Neuron (in vitro differentiated cells): Measurements from ENCODE around the gene MPPED1.

Source experiments
- H2AFZ ChIP-seq: one replicate; pipeline ENCODE4 v1.6.1; 2013; ENCODE audit warnings: low read depth, mild to moderate bottlenecking, inconsistent platforms, low read length, moderate library complexity
- H3K27me3 ChIP-seq: one replicate; pipeline ENCODE4 v1.6.1; 2013; ENCODE audit warnings: low read length; ENCODE audit not compliant: insufficient read depth
- H3K36me3 ChIP-seq: one replicate; pipeline ENCODE4 v1.6.1; 2013; ENCODE audit warnings: low read length; ENCODE audit not compliant: insufficient read depth
- H3K4me1 ChIP-seq: one replicate; pipeline ENCODE4 v1.6.1; 2013; ENCODE audit warnings: low read length; ENCODE audit not compliant: insufficient read depth
- H3K4me3 ChIP-seq: 2 replicates; pipeline ENCODE4 v1.5.1; 2013; ENCODE audit warnings: mild to moderate bottlenecking, low read length, moderate library complexity
- H3K9me3 ChIP-seq: one replicate; pipeline ENCODE4 v1.6.1; 2013; ENCODE audit warnings: low read length

Gene MPPED1

GRCh38 chr22:43421914-43422615 lies 10.3 kb downstream of the MPPED1 start:
- H3K4me3 ChIP-seq: no peak overlapping the region
- H3K9me3 ChIP-seq: no peaks in the 10 kb centered on the region
- H2AFZ ChIP-seq: no peak overlapping the region
- H3K27me3 ChIP-seq: peaks cover 36% of the 10 kb centered on the region
- no peaks in the 10 kb centered on the region for H3K36me3 ChIP-seq
- no peaks in the 10 kb centered on the region for H3K4me1 ChIP-seq

DNA sequence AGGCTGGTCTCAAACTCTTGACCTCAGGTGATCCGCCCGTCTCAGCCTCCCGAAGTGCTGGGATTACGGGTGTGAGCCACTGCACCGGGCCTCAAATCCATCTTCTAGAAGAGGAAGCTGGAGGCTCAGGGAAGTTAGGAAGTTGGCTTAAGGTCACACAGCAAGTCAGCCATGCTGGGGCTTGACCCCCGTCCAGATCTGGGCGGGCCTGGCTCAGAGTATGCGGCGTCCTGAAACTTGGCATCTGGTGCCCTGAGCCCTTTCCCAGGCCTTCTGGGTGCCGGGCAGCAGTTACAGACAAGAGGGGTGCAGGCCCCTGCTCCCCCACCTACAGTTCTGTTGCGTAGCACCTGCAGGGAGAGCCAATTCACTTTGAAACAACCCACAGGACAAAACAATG lies 11.2 kb downstream of the MPPED1 start:
- no peaks in the 10 kb centered on the region for H3K9me3 ChIP-seq
- H3K27me3 ChIP-seq: peaks cover 27% of the 10 kb centered on the region
- no peak overlapping the region for H3K4me3 ChIP-seq
- no peaks in the 10 kb centered on the region for H3K4me1 ChIP-seq
- H2AFZ ChIP-seq: no peak overlapping the region
- H3K36me3 ChIP-seq: no peaks in the 10 kb centered on the region

- Histone ChIP-seq H3K4me1 (no peaks in the 10 kb centered on the region), H3K36me3 (no peaks in the 10 kb centered on the region), H3K4me3 (no peak overlapping the region), H3K27me3 (peaks cover 18% of the 10 kb centered on the region), H3K9me3 (no peaks in the 10 kb centered on the region), H2AFZ (no peak overlapping the region)
Measured at GRCh38 chr22:43424201-43424600, 12.4 kb downstream of the MPPED1 start.

DNA sequence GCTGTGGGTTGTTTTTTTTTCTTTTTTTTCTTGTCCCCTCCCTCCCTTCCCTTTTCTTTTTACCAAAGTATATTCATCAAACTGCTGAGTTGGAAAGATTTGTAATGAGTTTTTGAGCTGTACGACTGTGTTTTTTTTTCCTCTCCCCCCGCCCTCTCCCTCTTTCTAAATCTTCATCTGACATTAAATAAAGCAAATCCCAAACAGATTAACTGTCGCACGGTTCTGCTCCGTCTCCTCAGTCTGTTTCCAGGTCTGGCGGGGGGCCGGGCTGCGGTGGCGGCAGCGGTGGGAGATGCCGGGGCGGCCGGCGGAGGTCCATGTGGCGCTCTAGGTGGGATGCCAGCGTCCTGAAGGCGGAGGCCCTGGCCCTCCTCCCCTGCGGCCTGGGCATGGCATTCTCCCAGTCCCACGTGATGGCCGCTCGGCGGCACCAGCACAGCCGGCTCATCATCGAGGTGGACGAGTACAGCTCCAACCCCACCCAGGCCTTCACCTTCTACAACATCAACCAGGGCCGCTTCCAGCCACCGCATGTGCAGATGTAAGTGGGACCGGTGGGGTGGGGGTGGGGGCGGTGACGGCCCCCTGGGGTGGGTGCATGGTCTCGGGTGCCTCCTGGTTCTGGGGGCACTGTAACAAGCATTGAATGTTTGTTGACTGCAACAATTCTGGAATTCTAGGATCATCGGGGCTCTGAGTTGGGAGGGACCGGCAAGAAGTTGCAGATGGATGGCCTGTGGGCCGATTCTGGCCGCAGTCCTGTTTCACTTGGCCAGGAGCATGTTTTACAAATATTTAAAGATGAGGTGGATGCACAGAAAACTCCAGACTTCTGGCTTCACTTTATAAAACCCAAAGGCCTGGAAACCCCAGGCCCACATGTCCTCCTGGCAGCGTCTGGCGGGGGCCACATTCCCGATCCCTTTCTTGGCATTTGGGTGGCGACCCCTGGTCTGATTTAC lies 13.1 kb downstream of the MPPED1 start:
- Histone ChIP-seq H3K4me1 (no peaks in the 10 kb centered on the region), H3K36me3 (no peaks in the 10 kb centered on the region), H3K27me3 (peaks cover 13% of the 10 kb centered on the region), H2AFZ (no peak overlapping the region), H3K9me3 (no peaks in the 10 kb centered on the region), H3K4me3 (no peak overlapping the region)

DNA sequence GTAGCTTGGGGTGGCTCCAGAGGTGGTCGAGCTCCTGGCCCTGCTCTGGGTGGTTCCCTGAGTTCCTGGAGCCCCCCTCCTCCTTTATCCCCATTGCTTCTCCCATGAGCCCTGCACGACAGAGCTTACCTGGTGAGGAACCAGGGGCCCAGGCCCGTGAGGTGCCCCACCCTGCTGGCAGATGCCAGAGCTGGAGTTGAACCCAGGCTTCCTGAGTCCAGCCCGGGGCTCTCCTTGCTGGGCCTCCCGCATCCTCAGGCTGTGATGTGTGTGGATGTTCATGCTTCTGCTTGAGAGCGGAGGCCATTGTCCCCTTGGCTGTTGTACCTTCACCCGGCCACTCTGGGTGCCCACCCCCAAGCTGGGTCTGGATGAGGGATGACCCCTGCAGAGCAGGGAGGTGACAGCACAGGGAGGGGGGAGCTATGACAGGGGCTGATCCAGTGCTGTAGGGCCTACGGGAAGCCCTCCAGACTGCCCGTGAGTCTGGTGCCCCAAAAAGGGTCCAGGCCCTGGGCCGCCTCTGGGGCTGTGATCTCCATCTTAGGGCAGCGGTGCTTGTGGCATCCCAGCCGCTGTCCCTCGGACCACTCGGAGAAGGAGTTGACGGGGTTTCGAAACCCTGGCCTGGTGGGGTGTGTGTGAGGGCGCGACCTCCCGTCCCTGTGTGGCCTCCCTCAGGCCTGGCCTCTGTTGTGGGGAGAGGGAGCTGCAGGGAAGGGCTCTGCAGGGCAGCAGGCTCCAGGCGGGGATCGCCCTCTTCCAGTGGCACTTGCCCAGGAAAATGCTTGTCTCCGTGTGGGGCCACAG lies 14.4 kb downstream of the MPPED1 start:
- H3K36me3 ChIP-seq: no peaks in the 10 kb centered on the region
- H3K27me3 ChIP-seq: peaks cover 8% of the 10 kb centered on the region
- no peak overlapping the region for H2AFZ ChIP-seq
- no peaks in the 10 kb centered on the region for H3K4me1 ChIP-seq
- H3K4me3 ChIP-seq: no peak overlapping the region
- no peaks in the 10 kb centered on the region for H3K9me3 ChIP-seq

DNA sequence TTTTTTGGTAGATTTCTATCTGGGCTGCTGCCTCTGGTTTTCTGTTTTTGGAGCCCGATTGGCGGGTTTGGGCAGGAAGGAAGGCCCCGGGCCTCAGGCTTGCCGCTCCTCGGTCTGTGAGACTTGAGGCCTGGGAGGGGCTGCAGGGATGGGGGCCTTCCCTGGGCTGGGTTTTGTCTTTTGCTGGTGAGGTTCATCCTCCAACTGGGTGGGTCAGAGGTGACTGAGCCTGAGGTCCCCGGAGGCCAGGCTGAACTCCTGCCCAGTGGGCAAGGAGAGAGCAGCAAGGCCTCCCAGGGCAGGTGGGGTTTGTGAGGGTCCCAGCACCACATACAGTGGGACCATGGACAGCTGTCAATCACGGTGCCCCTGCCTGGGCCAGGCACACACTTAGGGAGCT lies 15.0 kb downstream of the MPPED1 start:
- H3K36me3 ChIP-seq: no peaks in the 10 kb centered on the region
- H2AFZ ChIP-seq: no peak overlapping the region
- no peak overlapping the region for H3K4me3 ChIP-seq
- H3K9me3 ChIP-seq: no peaks in the 10 kb centered on the region
- H3K4me1 ChIP-seq: no peaks in the 10 kb centered on the region
- peaks cover 3% of the 10 kb centered on the region for H3K27me3 ChIP-seq

- H2AFZ ChIP-seq: no peak overlapping the region
- H3K4me1 ChIP-seq: no peaks in the 10 kb centered on the region
- H3K9me3 ChIP-seq: no peaks in the 10 kb centered on the region
- no peaks in the 10 kb centered on the region for H3K27me3 ChIP-seq
- H3K4me3 ChIP-seq: no peak overlapping the region
- no peaks in the 10 kb centered on the region for H3K36me3 ChIP-seq
Measured at GRCh38 chr22:43427296-43428004, 15.6 kb downstream of the MPPED1 start.

DNA sequence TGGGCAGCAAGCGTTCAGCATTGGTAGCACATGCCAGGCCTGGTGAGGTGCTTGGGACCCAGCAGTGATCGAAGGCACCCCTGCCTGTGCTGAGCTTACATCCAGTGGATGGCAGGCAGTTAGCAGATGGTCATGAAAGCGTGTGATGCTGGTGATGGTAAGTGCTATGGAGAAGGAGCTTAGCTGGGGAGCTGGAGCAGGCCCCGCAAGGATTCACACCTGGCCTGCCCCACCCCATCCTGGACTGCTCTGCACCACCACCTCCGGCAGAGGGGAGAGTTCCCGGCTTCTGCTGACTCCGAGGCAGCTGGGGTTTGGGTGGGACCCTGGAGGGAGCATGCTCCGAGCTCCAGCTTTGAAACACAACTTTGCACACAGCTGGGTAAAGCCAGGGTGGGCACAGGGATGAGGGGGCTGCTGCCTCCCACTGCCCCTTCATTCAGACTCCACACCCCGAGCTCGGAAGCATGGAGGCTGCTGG lies 16.2 kb downstream of the MPPED1 start:
- Histone ChIP-seq H3K36me3 (no peaks in the 10 kb centered on the region), H3K4me1 (no peaks in the 10 kb centered on the region), H2AFZ (no peak overlapping the region), H3K9me3 (no peaks in the 10 kb centered on the region), H3K4me3 (no peak overlapping the region), H3K27me3 (no peaks in the 10 kb centered on the region)

DNA sequence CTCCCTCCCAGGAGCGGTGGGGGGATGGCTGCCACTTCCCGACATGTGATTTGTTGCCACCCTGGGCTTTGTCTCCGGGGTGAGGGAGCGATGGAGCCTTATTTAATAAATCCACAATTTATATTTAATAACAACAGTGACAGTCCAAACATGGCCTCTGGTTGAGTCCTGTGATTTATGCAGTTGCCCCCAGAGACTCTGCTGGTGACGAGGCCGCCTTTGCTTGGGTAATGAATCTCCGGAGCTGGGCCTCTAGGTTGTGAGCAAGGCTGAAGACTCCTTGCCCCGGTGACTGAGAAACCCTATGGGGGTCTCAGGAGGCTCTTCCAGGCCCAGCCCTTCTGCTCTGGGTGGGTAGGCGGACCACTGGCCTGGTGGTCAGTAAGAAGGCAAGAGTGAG lies 16.7 kb downstream of the MPPED1 start:
- Histone ChIP-seq H3K9me3 (no peaks in the 10 kb centered on the region), H3K27me3 (no peaks in the 10 kb centered on the region), H3K36me3 (no peaks in the 10 kb centered on the region), H2AFZ (no peak overlapping the region), H3K4me1 (no peaks in the 10 kb centered on the region), H3K4me3 (no peak overlapping the region)

DNA sequence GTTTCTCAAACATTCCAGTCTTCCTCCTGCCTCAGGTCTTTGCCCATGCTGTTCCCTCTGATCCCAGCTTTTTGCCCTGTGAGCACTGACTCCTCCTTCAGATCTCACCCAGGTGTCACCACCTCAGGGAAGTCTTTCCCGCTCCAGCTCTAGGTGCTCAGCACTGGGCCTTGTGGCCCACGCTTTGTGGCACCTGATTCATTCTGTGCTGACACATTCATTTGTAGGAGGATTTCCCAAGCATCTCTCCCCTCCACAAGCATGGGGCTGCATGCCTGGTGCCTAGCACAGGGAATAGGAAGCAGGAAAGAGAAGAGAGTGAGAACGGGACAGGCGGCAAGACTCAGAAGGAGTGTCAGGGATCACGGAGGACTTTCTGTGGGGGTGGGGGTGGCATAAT lies 17.6 kb downstream of the MPPED1 start:
- H3K9me3 ChIP-seq: no peaks in the 10 kb centered on the region
- H2AFZ ChIP-seq: no peak overlapping the region
- H3K4me1 ChIP-seq: no peaks in the 10 kb centered on the region
- H3K27me3 ChIP-seq: no peaks in the 10 kb centered on the region
- no peak overlapping the region for H3K4me3 ChIP-seq
- no peaks in the 10 kb centered on the region for H3K36me3 ChIP-seq

DNA sequence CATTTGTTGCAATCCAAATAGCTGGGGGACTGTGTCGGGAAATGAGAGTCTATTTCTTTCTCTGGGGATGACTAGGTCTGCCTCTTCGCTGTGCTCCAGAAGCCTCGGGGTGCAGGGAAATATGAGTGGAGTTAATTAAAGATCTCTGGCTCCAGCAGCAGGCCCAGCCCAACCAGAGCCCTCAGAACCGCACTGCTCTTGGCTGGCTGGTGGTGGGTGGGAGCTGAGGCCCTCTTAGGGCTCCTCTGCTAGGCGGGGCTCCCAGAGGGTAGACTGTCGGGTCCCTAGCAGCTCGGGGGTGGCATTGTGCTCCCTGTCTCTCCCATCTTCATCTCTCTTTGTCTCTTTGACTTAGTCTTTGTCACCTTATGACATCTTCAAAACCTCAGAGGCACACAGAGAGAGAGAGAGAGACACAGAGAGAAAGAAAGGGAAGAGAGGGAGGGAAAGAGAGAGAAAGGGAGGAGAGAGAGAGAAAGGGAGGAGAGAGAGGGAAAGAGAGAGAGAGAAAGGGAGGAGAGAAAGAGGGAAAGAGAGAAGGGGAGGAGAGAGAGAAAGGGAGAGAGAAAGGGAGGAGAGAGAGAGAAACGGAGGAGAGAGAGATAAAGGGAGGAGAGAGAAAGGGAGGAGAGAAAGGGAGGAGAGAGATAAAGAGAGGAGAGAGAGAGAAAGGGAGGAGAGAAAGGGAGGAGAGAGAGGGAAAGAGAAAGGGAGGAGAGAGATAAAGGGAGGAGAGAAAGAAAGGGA lies 20.2 kb downstream of the MPPED1 start:
- H3K4me3 ChIP-seq: no peak overlapping the region
- H3K4me1 ChIP-seq: no peaks in the 10 kb centered on the region
- H2AFZ ChIP-seq: no peak overlapping the region
- H3K36me3 ChIP-seq: no peaks in the 10 kb centered on the region
- peaks cover 6% of the 10 kb centered on the region for H3K27me3 ChIP-seq
- no peaks in the 10 kb centered on the region for H3K9me3 ChIP-seq

DNA sequence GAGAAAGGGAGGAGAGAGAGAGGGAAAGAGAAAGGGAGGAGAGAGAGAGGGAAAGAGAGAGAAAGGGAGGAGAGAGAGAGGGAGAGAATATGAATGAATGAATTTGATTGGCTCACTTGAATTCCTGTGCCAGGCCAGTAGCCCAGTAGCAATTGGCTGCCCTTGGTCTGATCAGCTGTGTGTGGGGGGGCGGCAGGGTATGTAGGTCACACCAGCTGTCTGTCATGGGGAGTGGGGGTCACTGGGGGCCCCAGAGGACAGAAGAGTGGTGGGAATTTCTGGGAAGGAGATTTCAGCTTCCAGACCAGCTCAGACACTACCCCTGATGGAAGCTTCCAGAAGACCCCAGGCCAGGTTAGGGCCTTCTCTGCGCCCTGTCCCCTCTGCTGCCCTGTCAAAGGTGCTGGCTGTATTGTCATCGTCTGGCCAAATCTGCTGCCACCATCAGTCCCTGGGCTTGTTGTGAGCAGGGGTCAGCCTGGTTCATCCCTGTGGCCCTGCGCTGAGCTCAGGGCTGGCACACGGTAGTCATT lies 21.1 kb downstream of the MPPED1 start:
- Histone ChIP-seq H3K4me1 (no peaks in the 10 kb centered on the region), H3K36me3 (no peaks in the 10 kb centered on the region), H3K27me3 (peaks cover 7% of the 10 kb centered on the region), H2AFZ (no peak overlapping the region), H3K9me3 (no peaks in the 10 kb centered on the region), H3K4me3 (no peak overlapping the region)
